Dendritic cell treated with granulocyte-macrophage colony-stimulating factor and Interleukin-4, amounts not matched to agents 40 ng/mL and 50 ng/mL, for 4 days (primary cell): ENCODE measurements around the gene LRCH4.
"Not testable (repeated sequence)": the region's sequence is repeated elsewhere in the genome, so short reads cannot be mapped to it uniquely, and the experiment has no call there.

Source experiments
- H3K27ac Mint-ChIP-seq: one replicate; pipeline ENCODE4 v1.8.0; 2022; ENCODE audit warnings: mild to moderate bottlenecking, mixed read lengths
- H3K27me3 Mint-ChIP-seq: one replicate; pipeline ENCODE4 v1.8.0; 2022; ENCODE audit warnings: mild to moderate bottlenecking, mixed read lengths
- H3K36me3 Mint-ChIP-seq: one replicate; pipeline ENCODE4 v1.8.0; 2022; ENCODE audit warnings: low read depth, mixed read lengths
- H3K4me1 Mint-ChIP-seq: one replicate; pipeline ENCODE4 v1.8.0; 2022; ENCODE audit warnings: low read depth, mixed read lengths
- H3K4me3 Mint-ChIP-seq: one replicate; pipeline ENCODE4 v1.8.0; 2022; ENCODE audit warnings: mild to moderate bottlenecking, moderate library complexity, mixed read lengths
- H3K9me3 Mint-ChIP-seq: one replicate; pipeline ENCODE4 v1.8.0; 2022; ENCODE audit warnings: mixed read lengths
- intact Hi-C: fragments of 100-400 bp; cut with micrococcal nuclease; formaldehyde crosslinking; loops from one replicate; pipeline ENCODE4 v1.15.0; 2022

Gene LRCH4

GRCh38 chr7:100563100-100563564 is 22.8 kb downstream of the LRCH4 start:
- H3K36me3 Mint-ChIP-seq = peaks cover 72% of the 10 kb centered on the region
- H3K4me1 Mint-ChIP-seq = peaks cover 8% of the 10 kb centered on the region
- no peak overlapping the region for H3K27ac Mint-ChIP-seq
- no peaks in the 10 kb centered on the region for H3K9me3 Mint-ChIP-seq
- intact Hi-C loops = loop anchor here (5.0 kb wide), 1 partner anchor 129 kb away; the partner anchor contains the start of gene GIGYF1
- no peak overlapping the region for H3K4me3 Mint-ChIP-seq
- H3K27me3 Mint-ChIP-seq = peaks cover 2% of the 10 kb centered on the region

DNA sequence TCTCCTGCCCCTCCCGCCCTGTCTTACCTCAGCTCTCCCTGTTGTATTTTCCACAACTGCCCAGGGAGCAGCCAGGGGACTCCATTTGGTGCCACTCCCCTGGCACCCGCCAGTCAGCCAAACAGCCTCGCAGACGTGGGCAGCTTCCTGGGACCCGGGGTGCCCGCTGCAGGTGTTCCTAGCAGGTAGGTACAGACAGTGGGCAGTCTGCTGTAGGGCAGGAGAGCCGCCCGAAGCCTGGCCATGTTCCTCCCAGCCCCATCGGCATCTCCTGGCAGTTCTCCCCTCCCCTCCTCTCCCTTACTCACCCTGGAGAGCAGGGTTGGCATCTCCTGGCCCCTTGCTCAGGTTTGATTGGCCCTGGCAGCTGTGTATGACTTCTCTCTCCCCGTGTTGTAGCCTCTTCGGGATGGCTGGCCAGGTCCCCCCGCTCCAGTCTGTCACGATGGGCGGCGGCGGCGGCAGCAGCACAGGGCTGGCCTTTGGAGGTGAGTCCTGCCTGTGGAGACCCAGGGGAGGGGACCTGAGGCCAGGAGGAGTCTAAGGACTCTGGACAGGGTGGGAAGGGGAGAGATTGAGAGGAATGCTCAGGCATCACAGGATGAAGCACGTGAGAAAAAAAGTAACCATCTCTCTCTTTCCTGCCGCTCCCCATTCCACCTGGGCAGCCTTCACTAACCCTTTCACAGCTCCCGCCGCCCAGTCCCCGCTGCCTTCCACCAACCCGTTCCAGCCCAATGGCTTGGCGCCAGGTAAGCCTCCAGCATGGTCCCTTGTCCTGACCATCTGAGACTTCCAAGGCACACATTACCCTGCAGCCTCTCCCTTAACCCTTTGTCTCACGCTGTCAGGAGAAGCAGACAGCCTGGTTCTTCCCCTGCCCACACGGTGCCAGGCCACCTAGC is 23.5 kb downstream of the LRCH4 start:
- Mint-ChIP-seq H3K36me3 (peaks cover 78% of the 10 kb centered on the region), H3K4me1 (peaks cover 8% of the 10 kb centered on the region), H3K9me3 (no peaks in the 10 kb centered on the region), H3K27ac (no peak overlapping the region), H3K27me3 (no peaks in the 10 kb centered on the region), H3K4me3 (no peak overlapping the region)
- intact Hi-C loops = loop anchor here (5.0 kb wide), 1 partner anchor 130 kb away; the partner anchor contains the start of gene GIGYF1

- H3K36me3 Mint-ChIP-seq = peaks cover 79% of the 10 kb centered on the region
- H3K4me3 Mint-ChIP-seq = no peak overlapping the region
- peaks cover 8% of the 10 kb centered on the region for H3K4me1 Mint-ChIP-seq
- intact Hi-C loops = loop anchor here (5.0 kb wide), 1 partner anchor 131 kb away; the partner anchor contains the start of gene GIGYF1
- H3K27me3 Mint-ChIP-seq = no peaks in the 10 kb centered on the region
- H3K9me3 Mint-ChIP-seq = no peaks in the 10 kb centered on the region
- H3K27ac Mint-ChIP-seq = no peak overlapping the region
Measured at GRCh38 chr7:100561491-100562194, 24.3 kb downstream of the LRCH4 start.

- Mint-ChIP-seq H3K4me1 (peaks cover 19% of the 10 kb centered on the region), H3K27me3 (no peaks in the 10 kb centered on the region), H3K4me3 (no peak overlapping the region), H3K27ac (no peak overlapping the region), H3K36me3 (peaks cover 77% of the 10 kb centered on the region), H3K9me3 (no peaks in the 10 kb centered on the region)
- intact Hi-C loops = loop anchor here (1.0 kb wide), 1 partner anchor 89 kb away; no protein-coding TSS in a partner anchor
Measured at GRCh38 chr7:100559127-100559526, 26.8 kb downstream of the LRCH4 start.

DNA sequence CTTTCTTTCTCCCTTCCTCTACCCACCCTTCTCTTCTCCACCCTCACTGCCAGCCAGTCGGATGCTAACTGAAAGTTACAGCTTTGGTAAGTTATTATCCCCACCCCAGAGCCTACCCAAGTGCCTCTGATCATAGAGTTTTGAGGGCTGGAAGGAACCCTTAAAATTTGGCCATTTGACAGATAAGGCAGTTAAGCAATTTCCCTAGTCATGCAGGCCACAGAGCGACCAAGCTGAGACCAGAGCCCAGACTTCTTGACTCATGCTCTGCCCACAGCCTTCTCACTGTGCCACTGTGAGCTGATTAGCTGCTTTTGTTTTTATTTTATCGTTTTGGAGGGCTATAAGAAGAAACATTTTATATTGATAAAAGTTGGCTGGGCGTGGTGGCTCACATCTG is 29.4 kb downstream of the LRCH4 start:
- Mint-ChIP-seq H3K9me3 (no peaks in the 10 kb centered on the region), H3K4me3 (no peak overlapping the region), H3K4me1 (peaks cover 13% of the 10 kb centered on the region), H3K27me3 (no peaks in the 10 kb centered on the region), H3K36me3 (peaks cover 72% of the 10 kb centered on the region), H3K27ac (no peak overlapping the region)
- intact Hi-C loops = no loop called here

DNA sequence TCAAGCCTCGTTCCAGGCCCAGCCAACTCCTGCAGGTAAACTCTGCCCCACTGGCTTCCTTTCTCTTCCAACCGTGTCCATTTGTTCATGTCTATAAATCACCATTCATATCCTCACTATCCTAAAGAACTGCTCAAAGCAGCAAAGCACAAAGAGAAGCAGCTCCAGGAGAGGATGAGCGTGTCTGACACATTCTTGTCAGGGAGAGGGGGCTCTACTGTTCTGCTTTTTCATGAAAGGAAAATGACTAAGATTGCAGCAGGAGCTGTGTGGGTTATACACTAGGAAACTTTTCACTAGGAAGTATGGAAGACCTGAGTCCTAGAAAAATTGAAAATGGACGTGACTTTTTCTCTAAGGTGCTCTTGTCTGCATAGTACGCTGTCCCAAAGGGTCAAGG is 30.2 kb downstream of the LRCH4 start:
- Mint-ChIP-seq H3K4me1 (peaks cover 14% of the 10 kb centered on the region), H3K36me3 (peaks cover 67% of the 10 kb centered on the region), H3K27ac (no peak overlapping the region), H3K4me3 (no peak overlapping the region), H3K9me3 (no peaks in the 10 kb centered on the region), H3K27me3 (no peaks in the 10 kb centered on the region)
- intact Hi-C loops = no loop called here

GRCh38 chr7:100553032-100553431 is 32.9 kb downstream of the LRCH4 start:
- Mint-ChIP-seq H3K36me3 (peaks cover 70% of the 10 kb centered on the region), H3K27ac (no peak overlapping the region), H3K4me3 (no peak overlapping the region), H3K9me3 (no peaks in the 10 kb centered on the region), H3K27me3 (no peaks in the 10 kb centered on the region), H3K4me1 (peaks cover 32% of the 10 kb centered on the region)
- intact Hi-C loops = no loop called here

GRCh38 chr7:100552532-100552931 is 33.4 kb downstream of the LRCH4 start:
- H3K4me1 Mint-ChIP-seq = peaks cover 37% of the 10 kb centered on the region
- H3K27ac Mint-ChIP-seq = peak overlapping the region; percentile 47
- no peaks in the 10 kb centered on the region for H3K27me3 Mint-ChIP-seq
- H3K36me3 Mint-ChIP-seq = peaks cover 65% of the 10 kb centered on the region
- H3K4me3 Mint-ChIP-seq = no peak overlapping the region
- intact Hi-C loops = no loop called here
- no peaks in the 10 kb centered on the region for H3K9me3 Mint-ChIP-seq

GRCh38 chr7:100548446-100548845 is 37.5 kb downstream of the LRCH4 start:
- H3K27me3 Mint-ChIP-seq, intact Hi-C loops, H3K4me3 Mint-ChIP-seq, H3K9me3 Mint-ChIP-seq: not testable (repeated sequence)
- Mint-ChIP-seq H3K27ac (peak overlapping the region; percentile 74), H3K36me3 (peaks cover 31% of the 10 kb centered on the region), H3K4me1 (peaks cover 66% of the 10 kb centered on the region)

DNA sequence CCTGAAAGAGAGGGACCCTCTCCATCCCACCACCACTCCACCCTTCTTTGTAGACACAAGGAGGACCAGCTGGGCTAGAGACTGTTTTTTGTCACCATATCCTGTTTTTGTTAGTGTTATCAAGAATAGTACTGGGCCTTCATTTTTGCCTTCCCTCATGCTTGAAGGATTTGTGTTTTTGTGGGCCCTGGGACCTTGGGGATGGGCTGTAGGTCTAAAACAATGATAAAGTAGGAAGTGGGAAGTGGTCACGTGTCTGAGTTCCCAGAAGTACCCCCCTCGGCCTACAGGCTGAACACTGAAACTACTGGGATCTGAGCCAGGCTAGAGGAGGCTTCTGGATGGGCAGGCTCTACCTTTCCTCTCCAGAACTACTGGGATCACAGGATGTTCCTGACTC is 38.1 kb downstream of the LRCH4 start:
- H3K9me3 Mint-ChIP-seq = no peaks in the 10 kb centered on the region
- H3K4me1 Mint-ChIP-seq = peaks cover 70% of the 10 kb centered on the region
- H3K4me3 Mint-ChIP-seq = no peak overlapping the region
- H3K27ac Mint-ChIP-seq = peak overlapping the region; percentile 74
- H3K36me3 Mint-ChIP-seq = peaks cover 25% of the 10 kb centered on the region
- H3K27me3 Mint-ChIP-seq = no peaks in the 10 kb centered on the region
- intact Hi-C loops = no loop called here

DNA sequence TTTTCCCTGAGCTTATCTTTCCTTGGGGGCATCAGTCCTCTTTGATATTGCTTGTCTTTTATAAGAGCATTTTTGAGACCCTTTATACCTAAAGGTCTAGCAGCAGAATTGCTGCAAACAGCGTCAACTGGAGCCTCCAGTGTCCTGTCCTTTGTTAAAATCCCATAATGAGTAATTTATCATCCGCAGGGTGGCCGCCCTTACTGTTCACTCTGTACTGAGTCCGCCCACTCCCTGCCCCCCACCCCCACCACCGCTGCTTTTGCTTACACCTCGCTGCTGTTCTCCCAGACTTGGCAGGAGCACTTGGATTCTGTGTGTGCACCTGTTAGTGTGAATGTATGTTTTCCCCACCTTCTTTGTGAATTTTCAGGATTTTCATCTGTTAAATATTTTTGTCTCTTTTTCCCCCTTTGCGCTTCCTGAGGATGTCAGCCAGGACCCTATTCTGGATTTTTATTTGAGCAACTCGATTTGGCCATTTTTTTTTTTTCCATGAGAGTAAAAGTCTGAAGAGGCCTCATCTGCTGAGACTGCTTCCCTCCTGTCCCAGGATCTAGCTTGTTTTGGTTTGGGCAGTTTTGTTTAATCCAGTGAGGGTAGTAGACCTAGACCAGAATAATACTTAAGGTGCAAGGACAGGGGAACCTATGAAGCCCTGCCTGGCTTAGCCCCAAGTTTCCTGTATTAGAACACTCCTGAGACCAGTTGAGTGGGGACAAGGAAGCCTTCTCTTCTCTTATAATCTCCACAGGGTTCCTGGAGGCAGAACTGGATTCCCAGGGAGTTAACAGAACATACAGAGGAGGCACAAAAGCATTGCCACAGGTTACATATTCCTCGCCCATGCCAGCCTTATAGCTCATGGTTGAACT is 38.8 kb downstream of the LRCH4 start:
- Mint-ChIP-seq H3K4me1 (peaks cover 75% of the 10 kb centered on the region), H3K9me3 (no peaks in the 10 kb centered on the region), H3K27ac (peak overlapping the region; percentile 76), H3K4me3 (no peak overlapping the region), H3K36me3 (peaks cover 18% of the 10 kb centered on the region), H3K27me3 (no peaks in the 10 kb centered on the region)
- intact Hi-C loops = no loop called here

GRCh38 chr7:100546129-100546925 is 39.6 kb downstream of the LRCH4 start:
- Mint-ChIP-seq H3K9me3 (no peaks in the 10 kb centered on the region), H3K4me3 (peak overlapping the region; percentile 25), H3K4me1 (peaks cover 84% of the 10 kb centered on the region), H3K36me3 (peaks cover 17% of the 10 kb centered on the region), H3K27me3 (no peaks in the 10 kb centered on the region), H3K27ac (peak overlapping the region; percentile 76)
- intact Hi-C loops = no loop called here
